Dermis microvascular lymphatic vessel endothelial cell (primary cell): Measurements from ENCODE around the gene ZNF283. TPM values are rescaled to one million over a fixed set of nuclear protein-coding genes. Genes with fewer than 3 reads are reported as not detected.
"Not testable (repeated sequence)": the region's sequence is repeated elsewhere in the genome, so short reads cannot be mapped to it uniquely, and the experiment has no call there.

Experiments used
- DNase-seq, 2 donors: peaks; one replicate each; pipeline versions ENCODE4 v3.0.0 to v3.0.0-alpha.2; 2010; ENCODE audit warnings: low read depth in 2 of 2
- total RNA-seq: library from RNA; depleted of rRNA; stranded (reverse); fragments of >200 nt; gene quantifications from 2 replicates; pipeline ENCODE4 v1.2.1, GENCODE V29; 2014

Gene ZNF283
- total RNA-seq, 1 donor from 2014 or later = 8.3 TPM

DNA sequence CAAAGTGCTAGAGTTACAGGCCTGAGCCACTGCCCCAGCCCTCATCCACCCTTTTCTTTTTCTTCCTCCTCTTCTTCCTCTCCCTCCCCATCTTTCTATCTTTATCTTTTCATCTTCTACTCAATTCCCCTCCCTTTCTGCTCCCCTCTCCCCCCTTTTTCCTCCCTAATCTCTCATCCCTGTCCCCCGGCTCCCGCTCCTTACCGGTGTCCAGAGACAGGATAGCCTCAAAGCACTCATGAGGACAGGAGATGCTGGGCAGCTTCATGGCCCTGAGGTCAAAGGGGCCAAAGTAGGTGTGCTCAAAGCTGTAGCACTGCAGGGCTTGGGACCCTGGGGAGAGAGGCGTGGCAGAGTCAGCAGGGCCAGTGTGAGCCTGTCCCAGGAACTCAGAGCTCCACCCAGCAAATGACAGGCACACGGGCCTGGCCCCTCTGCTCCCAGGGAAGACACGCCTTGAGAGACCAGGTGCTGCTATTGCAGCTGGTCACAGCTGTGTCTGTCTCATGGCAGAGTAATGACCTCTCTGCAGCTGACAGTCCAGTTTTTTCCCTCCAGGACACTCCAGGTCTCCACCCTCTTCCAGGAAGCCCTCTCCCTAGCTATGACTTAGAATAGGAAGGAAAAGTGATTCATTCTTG is 27.5 kb upstream of the ZNF283 start:
- DNase-seq = peak in 1 of 2 donors; percentile 21

DNA sequence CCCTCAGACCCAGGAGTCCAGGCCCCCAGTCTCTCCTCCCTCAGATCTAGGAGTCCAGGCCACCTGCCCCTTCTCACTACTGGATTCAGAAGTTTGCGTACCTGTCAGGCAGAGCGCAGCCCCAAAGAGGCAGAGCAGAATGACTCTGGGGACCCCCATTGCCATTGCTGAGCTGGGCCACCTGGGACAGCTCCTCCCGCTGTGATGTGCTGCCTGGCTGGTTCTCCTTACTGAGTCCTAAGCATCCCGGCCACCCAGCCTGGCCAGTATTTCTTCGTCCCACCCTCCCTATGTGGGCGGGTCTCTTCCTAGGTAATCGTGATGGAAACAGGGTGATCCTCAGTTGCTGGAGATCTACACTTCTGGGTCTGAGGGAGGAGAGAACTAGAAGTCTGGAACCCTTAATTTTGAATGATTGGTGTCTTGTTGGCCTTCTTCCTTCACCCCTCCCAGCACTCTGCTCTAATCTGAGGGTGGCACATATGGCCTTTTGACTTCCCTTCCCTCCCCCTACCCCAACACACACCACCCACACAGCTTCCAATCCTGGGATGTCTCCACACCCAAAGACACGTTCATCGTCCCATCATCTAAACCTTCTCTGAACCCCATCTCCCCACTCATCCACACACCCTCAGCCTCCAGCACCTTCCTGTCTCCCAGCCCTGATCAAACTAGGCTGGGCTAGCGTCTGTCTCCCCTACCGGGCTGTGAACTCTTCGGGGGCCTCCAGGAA is 24.7 kb upstream of the ZNF283 start, which contains the start of gene LYPD5:
TSS of gene LYPD5 (minus strand) at position 232 of the 736 bp plus-strand sequence. CDS start at position 165, 67 bp downstream.
- DNase-seq = no peak

DNA sequence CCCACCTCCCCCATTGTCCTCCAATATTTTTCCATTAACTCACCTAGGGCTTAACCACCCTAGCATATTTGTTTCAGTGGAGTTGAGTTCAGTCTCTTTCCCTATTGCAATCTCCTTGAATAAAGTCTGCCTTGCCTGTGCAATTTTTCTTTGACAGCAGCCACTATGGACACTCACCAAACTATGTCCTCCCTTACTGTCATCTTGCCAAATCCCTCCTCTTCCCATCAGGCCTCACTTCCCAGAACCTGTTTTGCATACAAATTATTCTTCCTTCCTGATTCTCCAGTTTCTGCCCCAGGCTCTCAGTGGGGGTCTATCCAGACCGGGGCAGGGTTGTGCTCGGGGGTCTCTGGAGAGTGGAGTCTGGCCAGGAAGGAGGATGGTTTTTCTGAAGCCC is 22.7 kb upstream of the ZNF283 start:
- DNase-seq = no peak

DNA sequence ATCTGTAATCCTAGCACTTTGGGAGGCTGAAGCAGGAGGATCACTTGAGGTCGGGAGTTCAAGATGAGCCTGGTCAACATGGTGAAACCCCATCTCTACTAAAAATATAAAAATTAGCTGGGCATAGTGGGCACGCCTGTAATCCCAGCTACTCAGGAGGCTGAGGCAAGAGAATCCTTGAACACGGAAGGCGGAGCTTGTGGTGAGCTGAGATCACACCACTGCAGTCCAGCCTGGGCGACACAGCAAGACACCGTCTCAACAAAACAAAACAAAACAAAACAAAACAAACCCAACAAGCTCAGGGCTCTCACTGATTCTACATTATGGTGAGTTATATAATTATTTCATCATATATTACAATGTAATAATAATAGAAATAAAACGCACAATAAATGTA is 20.7 kb upstream of the ZNF283 start:
- not testable (repeated sequence) for DNase-seq

DNA sequence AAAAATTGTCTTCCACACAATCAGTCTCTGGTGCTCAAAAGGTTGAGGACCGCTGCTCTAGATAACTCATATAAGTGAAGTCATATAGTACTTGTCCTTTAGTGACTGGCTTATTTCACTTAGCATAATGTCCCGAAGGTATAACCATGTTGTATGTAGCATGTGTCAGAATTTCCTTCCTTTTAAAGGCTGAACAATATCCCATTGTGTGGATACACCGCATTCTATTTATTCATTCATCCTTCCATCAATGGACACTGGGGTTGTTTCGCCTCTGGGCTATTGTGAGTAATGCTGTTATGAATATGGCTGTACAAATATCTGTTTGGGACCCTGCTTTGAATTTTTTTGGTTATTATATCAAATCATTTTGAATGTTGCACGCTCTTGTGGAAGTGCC is 20.3 kb upstream of the ZNF283 start:
- peak in 1 of 2 donors; percentile 21 for DNase-seq

DNA sequence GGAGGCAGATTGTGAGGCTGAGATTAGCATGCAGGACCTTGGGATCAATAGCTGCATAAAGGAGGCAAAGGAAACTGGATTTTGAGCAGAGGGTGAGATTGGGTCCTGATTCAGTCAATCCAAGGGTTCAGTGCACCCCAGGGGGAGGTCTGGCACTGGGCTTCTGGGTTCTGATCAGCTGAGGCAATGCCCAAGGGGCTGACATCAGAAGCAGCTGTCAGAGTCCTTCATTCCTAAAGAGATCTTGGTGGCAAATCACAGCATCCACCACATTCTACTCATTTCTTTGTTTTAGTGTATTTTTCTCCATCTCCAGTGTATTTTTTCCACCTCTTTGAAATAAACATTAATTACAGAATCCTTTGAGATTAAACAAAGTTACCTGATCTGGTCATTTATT is 19.5 kb upstream of the ZNF283 start:
- DNase-seq = no peak

DNA sequence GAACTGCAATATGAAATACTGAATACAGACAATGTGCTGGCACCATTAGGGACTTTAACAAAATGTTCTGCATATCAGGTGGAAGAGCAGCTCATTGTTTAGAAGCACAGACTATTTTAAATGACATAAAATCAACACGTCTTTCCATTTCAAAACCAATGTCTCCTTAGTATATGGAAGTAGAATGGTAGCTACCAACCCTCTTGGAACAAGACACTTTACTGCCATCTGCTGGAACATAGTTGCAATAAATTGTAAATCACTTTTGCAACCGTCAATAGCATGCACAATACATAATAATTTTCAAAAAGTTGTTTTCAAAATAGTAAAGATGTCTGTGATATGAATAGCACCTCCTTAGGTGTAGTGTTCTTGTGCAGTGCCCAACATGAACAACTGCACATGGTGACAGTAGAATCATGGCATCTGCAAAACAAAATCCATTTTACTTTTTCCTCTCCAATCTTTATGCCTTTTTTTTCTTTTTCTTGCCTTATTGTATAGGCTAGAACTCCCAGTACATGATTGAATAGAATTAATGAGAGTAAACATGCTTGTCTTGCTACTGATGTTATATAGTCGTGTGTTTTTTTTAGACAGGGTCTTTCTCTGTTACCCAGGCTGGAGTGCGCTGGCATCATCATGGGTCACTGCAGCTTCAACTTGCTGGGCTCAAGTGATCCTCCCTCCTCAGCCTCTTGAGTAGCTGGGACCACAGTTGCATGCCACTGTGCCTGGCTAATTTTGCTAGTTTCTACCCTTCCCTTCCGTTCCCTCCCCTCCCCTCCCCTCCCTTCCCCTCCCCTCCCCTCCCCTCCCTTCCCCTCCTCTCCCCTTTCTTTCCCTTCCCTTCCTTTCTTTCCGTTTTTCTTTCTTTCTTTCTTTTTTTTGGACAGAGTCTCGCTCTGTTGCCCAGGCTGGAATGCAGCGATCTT is 17.1 kb upstream of the ZNF283 start:
- DNase-seq = peak; percentile 63 to 71

DNA sequence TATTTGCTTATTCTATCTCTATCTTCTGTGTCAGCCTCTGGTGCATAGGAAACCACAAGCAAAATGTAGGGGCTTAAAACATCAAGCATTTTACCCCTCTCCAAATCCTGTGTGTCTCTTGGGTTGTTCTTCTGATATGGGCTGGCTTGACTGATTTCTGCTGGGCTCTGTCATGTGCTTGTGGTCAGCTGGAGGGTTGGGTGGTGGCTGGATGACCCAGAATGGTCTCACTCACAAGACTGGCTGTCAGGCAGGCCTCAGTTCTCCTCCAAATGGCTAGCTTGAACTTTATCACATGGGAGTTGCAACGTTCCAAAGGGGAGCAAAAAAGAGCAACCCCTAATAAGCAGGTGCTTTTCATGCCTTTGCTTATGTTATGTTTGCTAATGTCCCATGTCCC is 15.3 kb upstream of the ZNF283 start:
- no peak for DNase-seq

DNA sequence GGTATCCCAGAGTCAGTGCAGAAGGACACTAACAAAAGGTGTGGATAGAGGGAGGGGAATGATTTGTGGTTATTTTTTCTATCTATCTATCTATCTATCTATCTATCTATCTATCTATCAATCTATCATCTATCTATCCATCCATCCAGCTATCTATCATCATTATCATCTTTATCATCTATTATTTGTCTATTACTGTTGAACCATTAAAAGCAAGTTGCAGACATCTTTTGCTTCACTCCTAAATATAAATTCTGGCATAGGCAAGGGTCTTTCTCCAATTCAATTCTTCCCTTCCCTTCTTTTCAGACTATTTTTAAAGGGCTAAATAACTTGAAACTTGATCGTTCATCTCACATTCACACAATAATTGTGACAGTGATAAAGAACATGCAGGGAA is 14.9 kb upstream of the ZNF283 start:
- DNase-seq = no peak

DNA sequence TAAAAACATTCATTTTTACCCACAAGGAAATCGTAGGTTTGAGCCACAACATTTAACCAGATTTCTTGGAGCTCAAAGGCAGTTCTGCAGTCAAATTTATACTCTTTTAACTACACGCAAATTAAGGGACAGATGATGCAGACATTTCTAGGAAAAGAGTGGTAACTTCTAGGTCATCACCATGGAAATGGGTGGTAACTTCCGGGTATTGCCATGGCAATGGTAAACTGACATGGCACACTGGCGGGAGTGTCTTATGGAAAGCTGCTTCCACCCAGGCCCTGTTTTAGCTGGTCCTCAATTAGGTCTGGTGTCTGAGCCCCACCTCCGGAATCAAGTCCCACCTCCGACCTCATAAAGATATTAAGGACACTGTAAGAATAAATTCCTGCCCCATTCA is 14.4 kb upstream of the ZNF283 start:
- no peak for DNase-seq

DNA sequence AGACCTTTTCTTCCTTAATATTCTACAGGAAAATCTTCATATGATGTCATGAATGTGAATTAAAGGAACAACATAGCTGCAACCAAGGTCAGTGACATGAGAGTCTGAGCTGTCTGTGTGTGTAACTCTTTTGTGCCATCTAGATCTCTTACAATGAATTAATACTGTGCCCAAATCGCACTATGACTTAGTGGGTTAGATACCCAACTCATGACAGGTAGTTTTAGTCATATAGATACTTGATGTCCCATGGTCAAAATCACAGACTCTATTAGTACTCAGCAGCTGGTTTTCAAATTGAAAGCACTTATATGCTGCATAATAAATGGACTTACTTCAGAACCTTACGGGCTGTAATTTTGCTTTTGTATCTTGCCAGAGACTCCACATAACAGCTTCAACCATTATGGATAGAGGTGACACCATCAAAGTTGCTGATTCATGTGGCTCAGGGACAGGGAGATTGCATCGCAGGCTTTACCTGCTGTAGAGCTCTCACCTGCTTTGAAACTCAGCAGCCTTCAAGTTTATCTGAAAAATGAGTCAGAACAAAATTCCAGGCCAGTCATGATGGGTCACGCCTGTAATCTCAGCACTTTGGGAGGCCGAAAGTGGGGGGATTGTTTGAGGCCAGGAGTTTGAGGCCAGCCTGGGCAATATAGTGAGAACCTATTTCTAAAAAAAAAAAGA is 12.3 kb upstream of the ZNF283 start:
- no peak for DNase-seq

DNA sequence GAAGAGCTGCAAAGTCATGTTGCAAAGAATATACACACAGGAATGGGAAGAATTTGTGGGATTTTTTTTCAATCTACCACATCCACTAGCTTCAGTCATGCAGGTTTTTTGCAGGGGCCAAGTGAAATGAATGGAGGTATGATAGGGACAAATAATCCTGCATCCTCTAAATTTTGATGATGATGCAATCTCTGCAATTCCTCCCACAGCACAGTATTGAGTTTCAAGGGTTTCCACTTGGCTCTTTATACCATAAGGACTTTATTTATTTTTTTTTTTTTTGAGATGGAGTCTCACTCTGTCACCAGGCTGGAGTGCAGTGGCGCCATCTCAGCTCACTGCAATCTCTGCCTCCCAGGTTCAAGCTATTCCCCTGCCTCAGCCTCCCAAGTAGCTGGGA is 9.7 kb upstream of the ZNF283 start:
- not testable (repeated sequence) for DNase-seq

DNA sequence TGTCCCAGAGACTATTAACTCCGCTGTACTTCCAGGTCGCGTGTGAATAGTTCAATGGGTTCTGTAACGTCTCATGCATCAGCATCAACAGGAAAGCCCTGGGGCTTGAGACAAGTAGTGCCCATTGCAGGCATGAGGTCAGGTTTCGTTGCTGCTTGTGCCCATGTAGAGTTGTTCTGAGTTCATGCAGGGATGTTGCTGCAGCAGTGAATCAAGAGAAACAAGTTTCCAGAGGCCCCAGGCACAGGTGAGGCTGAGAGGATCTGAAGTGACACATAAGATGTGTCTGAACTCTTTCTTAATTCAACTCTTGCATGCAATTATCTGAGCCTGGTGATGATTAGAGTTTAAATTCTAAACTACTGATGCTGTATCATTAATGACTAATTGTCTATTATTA is 8.6 kb upstream of the ZNF283 start:
- DNase-seq = no peak

DNA sequence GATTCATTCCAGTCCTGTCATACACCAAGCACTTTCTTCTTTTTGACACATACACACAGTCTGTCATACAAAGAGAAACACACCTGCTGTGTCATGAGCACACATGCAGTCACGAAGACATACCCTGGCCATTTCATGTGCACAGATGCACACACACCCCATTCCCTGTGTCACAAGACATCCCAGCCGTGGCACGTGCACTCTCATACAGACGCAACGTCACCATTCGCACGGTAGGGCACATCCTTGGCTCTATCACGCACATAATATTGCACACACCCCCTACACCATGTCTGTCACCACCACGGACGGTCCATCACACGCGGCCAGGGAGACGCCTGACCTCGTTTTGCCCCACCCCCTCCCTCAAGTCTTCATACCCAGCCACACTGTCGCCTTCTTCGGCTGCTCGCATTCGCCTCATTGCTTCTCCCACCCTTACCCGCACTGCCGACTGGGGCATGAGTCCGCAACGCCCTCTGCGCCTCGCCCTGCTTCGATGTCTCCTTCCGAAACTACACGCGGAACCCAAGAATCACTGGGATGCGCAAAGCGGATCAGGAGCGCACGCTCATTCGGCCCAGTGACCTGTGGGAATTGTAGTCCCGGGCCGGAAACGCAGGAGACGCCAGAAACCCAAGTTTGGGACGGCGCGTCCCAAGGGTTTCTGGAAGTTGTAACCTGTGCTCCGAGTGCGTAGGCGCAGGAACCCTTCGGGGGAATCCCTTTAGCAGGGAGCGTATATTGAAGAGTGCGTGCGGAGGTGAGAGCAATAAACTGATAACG is 6.8 kb upstream of the ZNF283 start:
- peak in 1 of 2 donors; percentile 15 for DNase-seq

DNA sequence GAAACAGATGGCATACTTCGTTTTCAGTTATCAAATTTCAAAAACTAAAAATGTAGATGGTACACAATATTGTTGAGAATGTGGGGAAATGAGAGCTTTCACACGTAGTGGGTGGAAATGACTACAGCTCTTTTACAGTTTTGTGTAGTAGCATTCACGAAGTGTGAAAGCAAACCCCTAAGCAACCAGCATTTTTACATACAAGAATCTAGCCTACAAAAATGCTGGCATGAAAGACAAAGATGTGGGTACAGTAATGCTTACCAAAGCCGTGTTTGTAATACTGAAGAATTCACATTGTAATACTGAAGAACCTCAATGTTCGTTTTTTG is 6.3 kb upstream of the ZNF283 start:
- no peak for DNase-seq

DNA sequence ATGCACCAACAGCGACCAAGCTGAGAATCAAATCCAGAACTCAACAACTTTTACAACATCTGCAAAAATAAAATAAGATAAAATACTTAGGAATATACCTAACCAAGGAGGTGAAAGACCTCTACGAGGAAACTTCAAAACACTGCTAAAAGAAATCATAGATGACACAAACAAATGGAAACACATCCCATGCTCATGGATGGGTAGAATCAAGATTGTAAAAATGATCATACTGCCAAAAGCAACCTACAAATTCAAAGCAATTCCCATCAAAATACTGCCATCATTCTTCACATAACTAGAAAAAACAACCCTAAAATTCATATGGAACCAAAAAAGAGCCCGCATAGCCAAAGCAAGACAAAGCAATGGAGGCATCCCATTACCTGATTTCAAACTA is 3.3 kb upstream of the ZNF283 start:
- not testable (repeated sequence) for DNase-seq

DNA sequence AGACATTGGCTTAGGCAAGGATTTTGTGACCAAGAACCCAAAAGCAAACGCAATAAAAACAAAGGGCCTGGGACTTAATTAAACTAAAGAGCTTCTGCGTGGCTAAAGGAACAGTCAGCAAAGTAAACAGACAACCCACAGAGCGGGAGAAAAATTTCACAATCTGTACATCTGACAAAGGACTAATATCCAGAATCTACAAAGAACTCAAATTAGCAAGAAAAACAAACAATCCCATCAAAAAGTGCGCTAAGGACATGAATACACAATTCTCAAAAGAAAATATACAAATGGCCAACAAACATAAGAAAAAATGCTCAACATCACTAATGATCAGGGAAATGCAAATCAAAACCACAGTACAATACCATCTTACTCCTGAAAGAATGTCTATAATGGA is 2.5 kb upstream of the ZNF283 start:
- DNase-seq = not testable (repeated sequence)

DNA sequence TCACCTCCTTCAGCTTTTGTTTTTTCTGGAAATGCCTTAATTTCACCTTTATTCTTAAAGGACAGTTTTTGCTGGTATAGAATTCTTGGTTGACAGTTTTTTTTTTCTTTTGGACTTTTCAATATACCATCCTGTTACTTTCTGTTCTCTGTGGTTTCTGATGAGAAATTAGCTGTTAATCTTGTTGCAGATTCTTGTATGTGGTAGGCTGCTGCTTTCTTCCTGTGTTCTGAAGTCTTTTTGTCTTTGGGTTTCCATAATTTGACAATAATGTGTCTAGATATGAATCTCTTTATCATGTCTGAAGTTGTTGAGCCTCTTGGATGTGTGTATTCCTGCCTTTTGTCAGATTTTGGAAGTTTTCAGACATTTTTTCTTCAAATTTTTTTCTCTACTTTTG is 12.0 kb downstream of the ZNF283 start:
- no peak for DNase-seq

DNA sequence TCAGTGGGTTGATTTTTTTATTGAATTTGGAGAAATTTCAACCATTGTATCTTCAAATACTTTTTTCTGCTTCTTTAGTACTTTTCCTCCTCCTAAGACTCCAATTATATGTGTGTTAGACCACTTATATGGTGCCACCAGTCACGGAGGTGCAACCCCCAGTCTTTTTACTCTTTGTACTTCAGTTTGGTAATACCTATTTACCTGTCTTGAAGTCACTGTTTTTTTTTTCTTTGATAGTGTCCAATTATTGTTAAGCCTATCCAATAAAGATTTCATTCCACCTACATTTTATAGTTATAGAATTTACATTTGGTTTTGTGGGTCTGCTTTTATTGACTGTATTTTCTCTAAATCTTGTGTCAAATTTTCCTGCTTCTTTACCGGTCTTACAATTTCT is 14.9 kb downstream of the ZNF283 start:
- DNase-seq = no peak

DNA sequence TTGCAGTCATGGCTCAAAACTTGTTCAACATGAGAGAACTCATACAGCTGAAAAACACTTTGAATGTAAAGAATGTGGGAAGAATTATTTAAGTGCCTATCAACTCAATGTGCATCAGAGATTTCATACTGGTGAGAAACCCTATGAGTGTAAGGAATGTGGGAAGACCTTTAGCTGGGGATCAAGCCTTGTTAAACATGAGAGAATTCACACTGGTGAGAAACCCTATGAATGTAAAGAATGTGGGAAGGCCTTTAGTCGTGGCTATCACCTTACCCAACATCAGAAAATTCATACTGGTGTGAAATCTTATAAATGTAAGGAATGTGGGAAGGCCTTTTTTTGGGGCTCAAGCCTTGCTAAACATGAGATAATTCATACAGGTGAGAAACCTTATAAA is 20.1 kb downstream of the ZNF283 start:
- no peak for DNase-seq

DNA sequence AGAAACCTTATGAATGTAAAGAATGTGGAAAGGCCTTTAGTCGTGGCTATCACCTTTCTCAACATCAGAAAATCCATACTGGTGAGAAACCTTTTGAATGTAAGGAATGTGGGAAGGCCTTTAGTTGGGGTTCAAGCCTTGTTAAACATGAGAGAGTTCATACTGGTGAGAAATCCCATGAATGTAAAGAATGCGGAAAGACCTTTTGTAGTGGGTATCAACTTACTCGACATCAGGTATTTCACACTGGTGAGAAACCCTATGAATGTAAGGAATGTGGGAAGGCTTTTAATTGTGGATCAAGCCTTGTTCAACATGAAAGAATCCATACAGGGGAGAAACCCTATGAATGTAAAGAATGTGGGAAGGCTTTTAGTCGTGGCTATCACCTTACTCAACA is 20.8 kb downstream of the ZNF283 start:
- DNase-seq = no peak
